ENCODE measurements around the gene TEX264.

- TF ChIP-seq, protein P1, sequence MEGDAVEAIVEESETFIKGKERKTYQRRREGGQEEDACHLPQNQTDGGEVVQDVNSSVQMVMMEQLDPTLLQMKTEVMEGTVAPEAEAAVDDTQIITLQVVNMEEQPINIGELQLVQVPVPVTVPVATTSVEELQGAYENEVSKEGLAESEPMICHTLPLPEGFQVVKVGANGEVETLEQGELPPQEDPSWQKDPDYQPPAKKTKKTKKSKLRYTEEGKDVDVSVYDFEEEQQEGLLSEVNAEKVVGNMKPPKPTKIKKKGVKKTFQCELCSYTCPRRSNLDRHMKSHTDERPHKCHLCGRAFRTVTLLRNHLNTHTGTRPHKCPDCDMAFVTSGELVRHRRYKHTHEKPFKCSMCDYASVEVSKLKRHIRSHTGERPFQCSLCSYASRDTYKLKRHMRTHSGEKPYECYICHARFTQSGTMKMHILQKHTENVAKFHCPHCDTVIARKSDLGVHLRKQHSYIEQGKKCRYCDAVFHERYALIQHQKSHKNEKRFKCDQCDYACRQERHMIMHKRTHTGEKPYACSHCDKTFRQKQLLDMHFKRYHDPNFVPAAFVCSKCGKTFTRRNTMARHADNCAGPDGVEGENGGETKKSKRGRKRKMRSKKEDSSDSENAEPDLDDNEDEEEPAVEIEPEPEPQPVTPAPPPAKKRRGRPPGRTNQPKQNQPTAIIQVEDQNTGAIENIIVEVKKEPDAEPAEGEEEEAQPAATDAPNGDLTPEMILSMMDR (IDR thresholded peaks at IDR 0.05; ENCODE audit: insufficient read depth, low read depth, low read length) = no peak
- no peak for TF ChIP-seq EZH2 (IDR thresholded peaks at IDR 0.05; ENCODE audit: insufficient read depth, low read length)
Observed at GRCh38 chr3:51678186-51678585, 7.1 kb downstream of the TEX264 start.
